Measurements from ENCODE around the gene JMJD1C.

Gene JMJD1C

DNA sequence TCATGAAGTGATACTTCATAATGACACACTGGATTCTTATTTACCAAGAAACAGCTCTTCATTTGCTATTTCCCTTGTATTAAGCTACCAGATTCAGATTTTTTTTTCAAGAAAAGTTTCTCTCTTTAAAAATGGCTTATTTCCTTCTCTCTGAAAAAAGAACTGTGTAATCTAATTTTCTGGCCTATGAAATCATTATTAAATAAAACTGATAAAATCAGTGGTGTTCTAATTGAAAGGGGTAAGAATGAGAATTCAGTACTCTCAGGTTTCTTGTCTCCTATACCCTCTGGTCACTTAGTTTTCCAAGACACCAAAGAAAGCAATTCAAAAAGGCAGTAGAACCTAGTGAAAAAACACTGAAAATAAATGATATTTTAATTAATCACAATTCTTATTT lies 10.3 kb downstream of the JMJD1C start:
- no peak for DNase-seq (ENCODE audit: extremely low read depth, insufficient read length)
- Histone ChIP-seq H3K4me3 (replicated peaks; ENCODE audit: low read depth, low read length) (no peak overlapping the region), H3K27me3 (replicated peaks; ENCODE audit: control insufficient read depth, insufficient read depth, low read length) (no peaks in the 10 kb centered on the region), H3K36me3 (ENCODE audit: control insufficient read depth, insufficient read depth, low read length) (no peaks in the 10 kb centered on the region)
- TF ChIP-seq, protein P1, sequence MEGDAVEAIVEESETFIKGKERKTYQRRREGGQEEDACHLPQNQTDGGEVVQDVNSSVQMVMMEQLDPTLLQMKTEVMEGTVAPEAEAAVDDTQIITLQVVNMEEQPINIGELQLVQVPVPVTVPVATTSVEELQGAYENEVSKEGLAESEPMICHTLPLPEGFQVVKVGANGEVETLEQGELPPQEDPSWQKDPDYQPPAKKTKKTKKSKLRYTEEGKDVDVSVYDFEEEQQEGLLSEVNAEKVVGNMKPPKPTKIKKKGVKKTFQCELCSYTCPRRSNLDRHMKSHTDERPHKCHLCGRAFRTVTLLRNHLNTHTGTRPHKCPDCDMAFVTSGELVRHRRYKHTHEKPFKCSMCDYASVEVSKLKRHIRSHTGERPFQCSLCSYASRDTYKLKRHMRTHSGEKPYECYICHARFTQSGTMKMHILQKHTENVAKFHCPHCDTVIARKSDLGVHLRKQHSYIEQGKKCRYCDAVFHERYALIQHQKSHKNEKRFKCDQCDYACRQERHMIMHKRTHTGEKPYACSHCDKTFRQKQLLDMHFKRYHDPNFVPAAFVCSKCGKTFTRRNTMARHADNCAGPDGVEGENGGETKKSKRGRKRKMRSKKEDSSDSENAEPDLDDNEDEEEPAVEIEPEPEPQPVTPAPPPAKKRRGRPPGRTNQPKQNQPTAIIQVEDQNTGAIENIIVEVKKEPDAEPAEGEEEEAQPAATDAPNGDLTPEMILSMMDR (IDR thresholded peaks at IDR 0.05; ENCODE audit: insufficient read depth, low read length, poor library complexity, severe bottlenecking) = no peak

DNA sequence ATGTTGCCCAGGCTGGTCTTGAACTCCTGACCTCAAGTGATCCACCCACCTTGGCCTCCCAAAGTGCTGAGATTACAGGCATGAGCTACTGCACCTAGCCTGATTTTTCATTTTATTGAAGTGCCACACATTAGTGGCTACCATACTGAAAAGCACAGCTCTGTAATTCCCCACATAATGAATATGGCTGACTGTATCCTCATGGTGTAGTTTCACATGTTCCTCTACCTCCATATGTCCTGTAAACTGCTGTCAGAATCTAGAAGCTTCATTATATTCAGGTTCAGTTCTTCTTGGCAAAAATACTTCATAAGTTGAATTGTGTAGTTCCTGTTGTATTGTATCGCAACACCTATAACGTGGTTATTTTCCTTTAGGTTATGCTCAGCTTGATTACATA lies 11.1 kb downstream of the JMJD1C start:
- TF ChIP-seq, protein P1 (IDR thresholded peaks at IDR 0.05; ENCODE audit: insufficient read depth, low read length, poor library complexity, severe bottlenecking) = no peak
- Histone ChIP-seq H3K27me3 (replicated peaks; ENCODE audit: control insufficient read depth, insufficient read depth, low read length) (no peaks in the 10 kb centered on the region), H3K4me3 (replicated peaks; ENCODE audit: low read depth, low read length) (no peak overlapping the region), H3K36me3 (ENCODE audit: control insufficient read depth, insufficient read depth, low read length) (no peaks in the 10 kb centered on the region)
- DNase-seq (ENCODE audit: extremely low read depth, insufficient read length) = no peak

DNA sequence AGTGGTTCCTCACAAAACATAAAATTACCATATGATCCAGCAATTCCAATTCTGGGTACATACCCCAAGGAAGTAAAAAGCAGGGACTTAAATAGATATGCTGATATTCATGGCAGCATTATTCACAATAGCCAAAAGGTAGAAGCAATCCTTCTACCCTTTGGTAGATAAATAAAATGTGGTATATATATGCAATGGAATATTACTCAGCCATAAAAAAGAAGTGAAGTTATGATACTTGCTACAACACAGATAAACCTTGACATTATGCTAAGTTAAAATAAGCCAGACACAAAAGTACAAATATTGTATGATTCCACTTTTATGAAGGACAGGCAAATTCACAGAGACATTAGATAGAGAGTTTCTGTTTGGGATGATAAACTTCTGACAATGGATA lies 13.3 kb downstream of the JMJD1C start:
- H3K27me3 ChIP-seq (replicated peaks; ENCODE audit: control insufficient read depth, insufficient read depth, low read length) = no peaks in the 10 kb centered on the region
- no peak overlapping the region for H3K4me3 ChIP-seq (replicated peaks; ENCODE audit: low read depth, low read length)
- H3K36me3 ChIP-seq (ENCODE audit: control insufficient read depth, insufficient read depth, low read length) = no peaks in the 10 kb centered on the region
- DNase-seq (ENCODE audit: extremely low read depth, insufficient read length) = no peak
- TF ChIP-seq, protein P1 (IDR thresholded peaks at IDR 0.05; ENCODE audit: insufficient read depth, low read length, poor library complexity, severe bottlenecking) = no peak

DNA sequence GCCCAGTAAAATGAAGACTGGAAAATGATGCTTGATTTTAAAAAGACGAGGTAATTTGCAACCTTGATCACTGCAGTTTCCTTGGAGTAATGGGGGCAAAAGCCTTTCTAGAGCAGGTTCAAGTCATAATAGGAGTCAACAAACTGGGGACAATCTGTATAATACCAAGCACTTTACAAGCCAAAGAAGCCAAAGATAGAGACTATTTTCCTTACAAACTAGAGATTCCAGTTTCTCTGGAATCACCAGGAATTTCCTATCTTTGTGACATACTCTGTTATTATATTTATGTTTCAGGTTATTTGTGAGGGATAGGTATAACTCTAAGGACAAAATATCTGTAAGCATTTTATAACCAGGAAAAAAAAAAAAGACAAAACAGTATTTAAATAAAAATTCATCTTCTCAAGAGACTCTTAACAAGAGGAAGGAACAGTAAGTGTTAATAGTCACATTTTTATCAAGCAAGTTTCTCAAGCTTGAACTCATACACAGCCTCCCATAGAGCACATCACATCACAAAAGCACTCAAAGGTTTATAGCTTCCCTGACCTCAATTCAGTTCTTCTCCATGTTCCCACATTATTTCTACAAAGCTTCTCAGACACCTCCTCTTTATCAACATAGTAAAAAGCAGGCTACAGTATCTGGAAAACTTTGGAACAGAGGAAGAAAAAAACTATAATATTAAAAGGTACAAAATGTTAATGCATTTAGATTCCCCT lies 18.9 kb downstream of the JMJD1C start:
- no peak for DNase-seq (ENCODE audit: extremely low read depth, insufficient read length)
- Histone ChIP-seq H3K27me3 (replicated peaks; ENCODE audit: control insufficient read depth, insufficient read depth, low read length) (no peaks in the 10 kb centered on the region), H3K4me3 (replicated peaks; ENCODE audit: low read depth, low read length) (no peak overlapping the region), H3K36me3 (ENCODE audit: control insufficient read depth, insufficient read depth, low read length) (no peaks in the 10 kb centered on the region)
- TF ChIP-seq, protein P1 (IDR thresholded peaks at IDR 0.05; ENCODE audit: insufficient read depth, low read length, poor library complexity, severe bottlenecking) = no peak

DNA sequence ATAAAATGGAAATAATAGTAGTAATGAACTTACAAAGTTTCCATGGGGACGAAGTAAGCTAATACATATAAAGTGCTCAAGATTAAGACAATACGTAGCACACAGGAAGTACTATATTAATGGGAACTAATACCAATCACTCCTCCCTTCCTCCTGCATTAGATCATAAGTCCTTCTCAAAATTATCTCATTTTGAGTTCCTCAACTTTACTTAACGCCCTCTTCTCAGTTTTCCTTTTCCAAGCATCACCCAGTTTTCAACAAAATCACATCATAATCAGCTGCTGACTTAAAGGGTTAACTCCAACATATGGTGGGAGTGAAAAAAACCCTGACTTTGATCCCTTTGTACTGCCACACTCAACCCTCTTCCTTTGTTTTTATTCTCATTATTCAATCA lies 24.4 kb downstream of the JMJD1C start:
- H3K27me3 ChIP-seq (replicated peaks; ENCODE audit: control insufficient read depth, insufficient read depth, low read length) = no peaks in the 10 kb centered on the region
- no peak for DNase-seq (ENCODE audit: extremely low read depth, insufficient read length)
- no peaks in the 10 kb centered on the region for H3K36me3 ChIP-seq (ENCODE audit: control insufficient read depth, insufficient read depth, low read length)
- TF ChIP-seq, protein P1 (IDR thresholded peaks at IDR 0.05; ENCODE audit: insufficient read depth, low read length, poor library complexity, severe bottlenecking) = no peak
- H3K4me3 ChIP-seq (replicated peaks; ENCODE audit: low read depth, low read length) = no peak overlapping the region

DNA sequence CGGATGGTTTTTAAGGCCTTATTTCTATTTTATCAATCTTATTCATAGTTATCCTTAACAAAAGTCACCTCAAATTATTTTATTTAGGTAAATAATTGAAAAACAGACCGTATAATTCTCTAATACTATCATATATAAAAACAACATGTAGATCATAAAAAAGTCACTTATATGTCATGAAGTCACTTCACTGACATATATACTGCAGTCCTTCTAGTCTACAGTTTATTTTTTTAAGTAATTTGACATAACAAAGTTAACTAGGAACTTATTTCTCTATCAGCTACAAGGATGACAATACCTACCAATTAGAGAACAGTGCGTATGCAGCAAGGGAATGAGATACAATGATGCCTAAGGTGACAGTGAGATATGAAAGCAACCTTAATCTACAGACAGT lies 26.2 kb downstream of the JMJD1C start:
- TF ChIP-seq, protein P1 (IDR thresholded peaks at IDR 0.05; ENCODE audit: insufficient read depth, low read length, poor library complexity, severe bottlenecking) = no peak
- no peak overlapping the region for H3K4me3 ChIP-seq (replicated peaks; ENCODE audit: low read depth, low read length)
- H3K27me3 ChIP-seq (replicated peaks; ENCODE audit: control insufficient read depth, insufficient read depth, low read length) = no peaks in the 10 kb centered on the region
- DNase-seq (ENCODE audit: extremely low read depth, insufficient read length) = no peak
- no peaks in the 10 kb centered on the region for H3K36me3 ChIP-seq (ENCODE audit: control insufficient read depth, insufficient read depth, low read length)
